ENCODE measurements around the gene TRPV6. TPM values are rescaled to one million over a fixed set of nuclear protein-coding genes. Genes with fewer than 3 reads are reported as not detected.

The TRPV6 gene
- total RNA-seq, 1 donor from 2014 or later, result 0.27 TPM

DNA sequence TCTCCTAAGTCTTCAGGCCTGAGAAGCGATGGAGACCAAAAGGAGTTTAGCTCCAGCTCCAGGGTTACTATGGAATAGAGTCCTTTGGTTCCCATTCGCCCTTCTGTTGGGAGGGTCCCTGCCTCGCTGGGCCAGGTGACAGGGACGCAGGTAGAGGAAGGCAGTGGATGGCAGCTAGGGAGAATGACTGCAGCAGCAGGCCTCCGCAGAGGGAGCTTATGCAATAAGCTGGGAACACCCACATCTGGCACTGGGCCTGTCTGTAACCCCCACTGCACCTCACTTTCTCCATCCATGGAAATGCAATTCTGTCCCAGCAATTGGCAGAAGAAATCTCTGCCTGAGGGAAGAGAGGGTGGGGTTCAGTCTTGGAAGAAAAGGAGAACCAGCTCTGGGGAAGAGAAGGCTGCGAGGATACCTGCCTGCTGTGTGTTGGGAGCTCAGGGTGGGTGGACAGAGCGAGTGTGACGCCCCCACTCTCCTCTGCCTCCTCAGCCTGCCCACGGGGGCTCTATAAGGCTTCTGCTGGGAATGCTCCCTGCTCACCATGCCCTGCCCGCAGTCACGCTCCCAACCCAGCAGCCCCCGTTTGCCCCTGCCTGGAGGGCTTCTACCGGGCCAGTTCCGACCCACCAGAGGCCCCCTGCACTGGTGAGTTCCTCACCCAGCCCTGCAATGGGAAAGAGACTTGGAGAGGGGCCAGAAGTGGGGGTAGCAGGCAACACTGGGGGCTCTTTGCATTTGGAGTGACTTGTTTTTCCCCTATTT, 20.4 kb downstream of the TRPV6 start:
- TF ChIP-seq, protein P1, sequence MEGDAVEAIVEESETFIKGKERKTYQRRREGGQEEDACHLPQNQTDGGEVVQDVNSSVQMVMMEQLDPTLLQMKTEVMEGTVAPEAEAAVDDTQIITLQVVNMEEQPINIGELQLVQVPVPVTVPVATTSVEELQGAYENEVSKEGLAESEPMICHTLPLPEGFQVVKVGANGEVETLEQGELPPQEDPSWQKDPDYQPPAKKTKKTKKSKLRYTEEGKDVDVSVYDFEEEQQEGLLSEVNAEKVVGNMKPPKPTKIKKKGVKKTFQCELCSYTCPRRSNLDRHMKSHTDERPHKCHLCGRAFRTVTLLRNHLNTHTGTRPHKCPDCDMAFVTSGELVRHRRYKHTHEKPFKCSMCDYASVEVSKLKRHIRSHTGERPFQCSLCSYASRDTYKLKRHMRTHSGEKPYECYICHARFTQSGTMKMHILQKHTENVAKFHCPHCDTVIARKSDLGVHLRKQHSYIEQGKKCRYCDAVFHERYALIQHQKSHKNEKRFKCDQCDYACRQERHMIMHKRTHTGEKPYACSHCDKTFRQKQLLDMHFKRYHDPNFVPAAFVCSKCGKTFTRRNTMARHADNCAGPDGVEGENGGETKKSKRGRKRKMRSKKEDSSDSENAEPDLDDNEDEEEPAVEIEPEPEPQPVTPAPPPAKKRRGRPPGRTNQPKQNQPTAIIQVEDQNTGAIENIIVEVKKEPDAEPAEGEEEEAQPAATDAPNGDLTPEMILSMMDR (IDR thresholded peaks at IDR 0.05; ENCODE audit: partially characterized antibody, unreplicated experiment), result no peak
- no peak for DNase-seq
- no peak overlapping the region for H3K4me3 Mint-ChIP-seq (ENCODE audit: unreplicated experiment)

DNA sequence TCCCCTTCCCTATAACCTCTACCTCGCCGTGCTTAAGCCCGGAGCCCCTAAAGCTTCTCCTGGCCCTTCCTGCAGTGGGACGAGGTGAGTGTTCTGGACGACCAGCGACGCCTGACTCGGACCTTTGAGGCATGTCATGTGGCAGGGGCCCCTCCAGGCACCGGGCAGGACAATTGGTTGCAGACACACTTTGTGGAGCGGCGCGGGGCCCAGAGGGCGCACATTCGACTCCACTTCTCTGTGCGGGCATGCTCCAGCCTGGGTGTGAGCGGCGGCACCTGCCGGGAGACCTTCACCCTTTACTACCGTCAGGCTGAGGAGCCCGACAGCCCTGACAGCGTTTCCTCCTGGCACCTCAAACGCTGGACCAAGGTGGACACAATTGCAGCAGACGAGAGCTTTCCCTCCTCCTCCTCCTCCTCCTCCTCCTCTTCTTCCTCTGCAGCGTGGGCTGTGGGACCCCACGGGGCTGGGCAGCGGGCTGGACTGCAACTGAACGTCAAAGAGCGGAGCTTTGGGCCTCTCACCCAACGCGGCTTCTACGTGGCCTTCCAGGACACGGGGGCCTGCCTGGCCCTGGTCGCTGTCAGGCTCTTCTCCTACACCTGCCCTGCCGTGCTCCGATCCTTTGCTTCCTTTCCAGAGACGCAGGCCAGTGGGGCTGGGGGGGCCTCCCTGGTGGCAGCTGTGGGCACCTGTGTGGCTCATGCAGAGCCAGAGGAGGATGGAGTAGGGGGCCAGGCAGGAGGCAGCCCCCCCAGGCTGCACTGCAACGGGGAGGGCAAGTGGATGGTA, 21.5 kb downstream of the TRPV6 start:
- no peak overlapping the region for H3K4me3 Mint-ChIP-seq (ENCODE audit: unreplicated experiment)
- DNase-seq, result no peak
- H3K9me3 Mint-ChIP-seq (ENCODE audit: unreplicated experiment), result peaks cover 1% of the 10 kb centered on the region
- H3K36me3 Mint-ChIP-seq (ENCODE audit: unreplicated experiment), result no peaks in the 10 kb centered on the region
- peaks cover 3% of the 10 kb centered on the region for H3K4me1 Mint-ChIP-seq (ENCODE audit: low read depth, unreplicated experiment)
- H3K27me3 Mint-ChIP-seq (ENCODE audit: unreplicated experiment), result peaks cover 6% of the 10 kb centered on the region
- no peak overlapping the region for H3K27ac Mint-ChIP-seq (ENCODE audit: unreplicated experiment)
- TF ChIP-seq, protein P1 (IDR thresholded peaks at IDR 0.05; ENCODE audit: partially characterized antibody, unreplicated experiment), result no peak

More for the DNA sequence above, 20.4 kb downstream of the TRPV6 start:
- Mint-ChIP-seq H3K27ac (ENCODE audit: unreplicated experiment) (no peak overlapping the region), H3K36me3 (ENCODE audit: unreplicated experiment) (no peaks in the 10 kb centered on the region), H3K4me1 (ENCODE audit: low read depth, unreplicated experiment) (peaks cover 3% of the 10 kb centered on the region), H3K27me3 (ENCODE audit: unreplicated experiment) (peaks cover 6% of the 10 kb centered on the region), H3K9me3 (ENCODE audit: unreplicated experiment) (peaks cover 1% of the 10 kb centered on the region)

- Mint-ChIP-seq H3K4me3 (ENCODE audit: unreplicated experiment) (no peak overlapping the region), H3K27me3 (ENCODE audit: unreplicated experiment) (peaks cover 6% of the 10 kb centered on the region), H3K27ac (ENCODE audit: unreplicated experiment) (no peak overlapping the region), H3K36me3 (ENCODE audit: unreplicated experiment) (no peaks in the 10 kb centered on the region), H3K9me3 (ENCODE audit: unreplicated experiment) (peaks cover 1% of the 10 kb centered on the region), H3K4me1 (ENCODE audit: low read depth, unreplicated experiment) (peaks cover 3% of the 10 kb centered on the region)
- no peak for DNase-seq
- TF ChIP-seq, protein P1 (IDR thresholded peaks at IDR 0.05; ENCODE audit: partially characterized antibody, unreplicated experiment), result no peak
Measured at GRCh38 chr7:142862786-142863400, 22.7 kb downstream of the TRPV6 start.

GRCh38 chr7:142862351-142862750, 23.2 kb downstream of the TRPV6 start:
- TF ChIP-seq, protein P1 (IDR thresholded peaks at IDR 0.05; ENCODE audit: partially characterized antibody, unreplicated experiment), result no peak
- Mint-ChIP-seq H3K4me3 (ENCODE audit: unreplicated experiment) (no peak overlapping the region), H3K27me3 (ENCODE audit: unreplicated experiment) (peaks cover 6% of the 10 kb centered on the region), H3K27ac (ENCODE audit: unreplicated experiment) (no peak overlapping the region), H3K36me3 (ENCODE audit: unreplicated experiment) (no peaks in the 10 kb centered on the region), H3K9me3 (ENCODE audit: unreplicated experiment) (peaks cover 1% of the 10 kb centered on the region), H3K4me1 (ENCODE audit: low read depth, unreplicated experiment) (peaks cover 3% of the 10 kb centered on the region)
- DNase-seq, result no peak
